SK-N-SH treated with all-trans-retinoic acid at 6 μM for 48 hours (cell line): ENCODE measurements around the gene SYNGR1.

Experiments
- CSDC2 ChIP-seq: fragments of 250-450 bp; sonication (Bioruptor Pico); IDR thresholded peaks from 2 replicates; pipeline ENCODE4 v1.5.0; 2020; ENCODE audit warnings: mild to moderate bottlenecking, moderate library complexity
- SNAI2 ChIP-seq: fragments of 250-450 bp; sonication (Bioruptor Pico); IDR thresholded peaks from 2 replicates; pipeline ENCODE4 v1.5.0; 2020; ENCODE audit warnings: mild to moderate bottlenecking, moderate library complexity
- TOX ChIP-seq: fragments of 250-450 bp; sonication (Bioruptor Pico); IDR thresholded peaks from 2 replicates; pipeline ENCODE4 v1.8.0; 2021; ENCODE audit warnings: mild to moderate bottlenecking, moderate library complexity, borderline replicate concordance
- ZC3H10 ChIP-seq: fragments of 250-450 bp; sonication (Bioruptor Pico); IDR thresholded peaks from 2 replicates; pipeline ENCODE4 v1.5.1; 2021; ENCODE audit warnings: mild to moderate bottlenecking, moderate library complexity
- ZFP3 ChIP-seq: fragments of 250-450 bp; sonication (Bioruptor Pico); IDR thresholded peaks from 2 replicates; pipeline ENCODE4 v1.5.0; 2020; ENCODE audit warnings: mild to moderate bottlenecking, moderate library complexity
- ZFP30 ChIP-seq: fragments of 450-650 bp; formaldehyde crosslinking; IDR thresholded peaks from 2 replicates; pipeline ENCODE4 v1.5.0; 2022; ENCODE audit warnings: mild to moderate bottlenecking, moderate library complexity
- ZNF8 ChIP-seq: fragments of 450-650 bp; formaldehyde crosslinking; IDR thresholded peaks from 2 replicates; pipeline ENCODE4 v1.5.0; 2020; ENCODE audit warnings: mild to moderate bottlenecking, moderate library complexity
- TF ChIP-seq, protein P1 (sequence below): fragments of 250-450 bp; sonication (Bioruptor Pico); IDR thresholded peaks from 2 replicates; pipeline ENCODE4 v1.8.0; 2020; ENCODE audit warnings: mild to moderate bottlenecking, moderate library complexity, borderline replicate concordance
- TF ChIP-seq, protein P2 (sequence below): fragments of 250-450 bp; sonication (Bioruptor Pico); IDR thresholded peaks from 2 replicates; pipeline ENCODE4 v1.5.1; 2020; ENCODE audit warnings: low read depth, mild to moderate bottlenecking, moderate library complexity

DNA sequence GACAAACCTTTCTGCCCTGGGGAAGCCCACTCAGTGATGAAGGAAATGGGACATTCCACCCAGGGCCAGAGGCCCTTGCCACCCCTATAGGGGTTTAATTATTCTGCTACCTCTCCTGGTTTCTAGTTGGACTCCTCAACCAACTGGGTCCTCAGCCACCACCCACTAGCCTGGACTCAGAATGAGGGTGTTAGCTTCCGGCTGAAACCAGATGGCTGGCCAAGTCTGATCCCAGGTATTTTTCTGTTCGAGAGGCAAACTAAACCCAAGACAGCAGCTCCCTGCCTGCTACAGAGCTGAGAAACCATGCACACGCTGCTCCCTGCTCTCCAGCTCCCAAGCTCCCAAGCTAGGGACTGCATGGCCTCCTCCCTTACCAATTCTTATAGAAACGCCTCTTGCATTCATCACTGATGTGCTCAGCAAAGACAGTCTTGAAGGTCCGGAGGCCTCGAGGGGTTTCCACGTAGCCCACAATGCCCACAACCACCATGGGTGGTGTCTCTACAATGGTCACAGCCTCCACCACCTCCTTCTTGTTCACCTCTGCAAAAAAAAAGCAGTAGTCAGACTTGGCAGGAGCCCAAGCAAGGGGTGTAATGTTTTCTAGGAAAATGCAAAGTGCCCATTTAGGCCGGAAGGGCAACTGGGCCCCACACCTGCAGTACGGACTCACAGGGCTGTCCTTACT is 32.6 kb upstream of the SYNGR1 start:
- TF ChIP-seq, protein P1, sequence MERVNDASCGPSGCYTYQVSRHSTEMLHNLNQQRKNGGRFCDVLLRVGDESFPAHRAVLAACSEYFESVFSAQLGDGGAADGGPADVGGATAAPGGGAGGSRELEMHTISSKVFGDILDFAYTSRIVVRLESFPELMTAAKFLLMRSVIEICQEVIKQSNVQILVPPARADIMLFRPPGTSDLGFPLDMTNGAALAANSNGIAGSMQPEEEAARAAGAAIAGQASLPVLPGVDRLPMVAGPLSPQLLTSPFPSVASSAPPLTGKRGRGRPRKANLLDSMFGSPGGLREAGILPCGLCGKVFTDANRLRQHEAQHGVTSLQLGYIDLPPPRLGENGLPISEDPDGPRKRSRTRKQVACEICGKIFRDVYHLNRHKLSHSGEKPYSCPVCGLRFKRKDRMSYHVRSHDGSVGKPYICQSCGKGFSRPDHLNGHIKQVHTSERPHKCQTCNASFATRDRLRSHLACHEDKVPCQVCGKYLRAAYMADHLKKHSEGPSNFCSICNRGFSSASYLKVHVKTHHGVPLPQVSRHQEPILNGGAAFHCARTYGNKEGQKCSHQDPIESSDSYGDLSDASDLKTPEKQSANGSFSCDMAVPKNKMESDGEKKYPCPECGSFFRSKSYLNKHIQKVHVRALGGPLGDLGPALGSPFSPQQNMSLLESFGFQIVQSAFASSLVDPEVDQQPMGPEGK (CRISPR knock-in tag) = no peak
- TF ChIP-seq, protein P2, sequence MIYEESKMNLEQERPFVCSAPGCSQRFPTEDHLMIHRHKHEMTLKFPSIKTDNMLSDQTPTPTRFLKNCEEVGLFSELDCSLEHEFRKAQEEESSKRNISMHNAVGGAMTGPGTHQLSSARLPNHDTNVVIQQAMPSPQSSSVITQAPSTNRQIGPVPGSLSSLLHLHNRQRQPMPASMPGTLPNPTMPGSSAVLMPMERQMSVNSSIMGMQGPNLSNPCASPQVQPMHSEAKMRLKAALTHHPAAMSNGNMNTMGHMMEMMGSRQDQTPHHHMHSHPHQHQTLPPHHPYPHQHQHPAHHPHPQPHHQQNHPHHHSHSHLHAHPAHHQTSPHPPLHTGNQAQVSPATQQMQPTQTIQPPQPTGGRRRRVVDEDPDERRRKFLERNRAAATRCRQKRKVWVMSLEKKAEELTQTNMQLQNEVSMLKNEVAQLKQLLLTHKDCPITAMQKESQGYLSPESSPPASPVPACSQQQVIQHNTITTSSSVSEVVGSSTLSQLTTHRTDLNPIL (CRISPR knock-in tag) = no peak
- TF ChIP-seq CSDC2 (CRISPR knock-in tag) (no peak), ZNF8 (no peak), ZFP30 (CRISPR knock-in tag) (no peak), TOX (CRISPR knock-in tag) (no peak), ZFP3 (CRISPR knock-in tag) (no peak), ZC3H10 (CRISPR knock-in tag) (no peak), SNAI2 (CRISPR knock-in tag) (no peak)
